ENCODE measurements around the gene ATG9B.

Gene ATG9B

GRCh38 chr7:151017370-151017952, 6.8 kb downstream of the ATG9B start:
- H3K27ac ChIP-seq = no peak overlapping the region
- TF ChIP-seq CTCF (conservative IDR thresholded peaks at IDR 0.05; ENCODE audit: low read depth) = no peak
- POLR2A ChIA-PET (ENCODE audit: low non-redundant PET) = no interaction called here
- DNase-seq (ENCODE audit: low spot score) = no peak
- CTCF ChIA-PET = interaction anchor here (0.5 to 1.4 kb wide), 7 partner anchors 8 to 562 kb away, joined by 3 to 6 read pairs (median 3); no protein-coding TSS in a partner anchor

GRCh38 chr7:151016942-151017341, 7.4 kb downstream of the ATG9B start:
- no peak for TF ChIP-seq CTCF (conservative IDR thresholded peaks at IDR 0.05; ENCODE audit: low read depth)
- CTCF ChIA-PET = interaction anchor here (0.5 to 1.4 kb wide), 3 partner anchors 15 to 562 kb away, joined by 3 to 5 read pairs (median 3); no protein-coding TSS in a partner anchor
- POLR2A ChIA-PET (ENCODE audit: low non-redundant PET) = no interaction called here
- no peak overlapping the region for H3K27ac ChIP-seq
- DNase-seq (ENCODE audit: low spot score) = no peak

- no peak for DNase-seq (ENCODE audit: low spot score)
- ChIA-PET CTCF (interaction anchor here (1.2 kb wide), 1 partner anchor 15 kb away, joined by 5 read pairs; no protein-coding TSS in a partner anchor), POLR2A (ENCODE audit: low non-redundant PET) (no interaction called here)
- no peak for TF ChIP-seq CTCF (conservative IDR thresholded peaks at IDR 0.05; ENCODE audit: low read depth)
- no peak overlapping the region for H3K27ac ChIP-seq
Measured at GRCh38 chr7:151016505-151016904, 7.8 kb downstream of the ATG9B start.

GRCh38 chr7:151015967-151016366, 8.3 kb downstream of the ATG9B start:
- no peak overlapping the region for H3K27ac ChIP-seq
- ChIA-PET POLR2A (ENCODE audit: low non-redundant PET) (no interaction called here), CTCF (interaction anchor here (1.2 kb wide), 1 partner anchor 16 kb away, joined by 5 read pairs; no protein-coding TSS in a partner anchor)

GRCh38 chr7:151014950-151015349, 9.3 kb downstream of the ATG9B start:
- no peak for TF ChIP-seq CTCF (conservative IDR thresholded peaks at IDR 0.05; ENCODE audit: low read depth)
- H3K27ac ChIP-seq = peak overlapping the region; percentile 14
- DNase-seq (ENCODE audit: low spot score) = peak; percentile 61
- ChIA-PET CTCF (no interaction called here), POLR2A (ENCODE audit: low non-redundant PET) (no interaction called here)

More at GRCh38 chr7:151015967-151016366, 8.3 kb downstream of the ATG9B start:
- DNase-seq (ENCODE audit: low spot score) = no peak
- no peak for TF ChIP-seq CTCF (conservative IDR thresholded peaks at IDR 0.05; ENCODE audit: low read depth)

GRCh38 chr7:151013733-151014497, 10.4 kb downstream of the ATG9B start:
- POLR2A ChIA-PET (ENCODE audit: low non-redundant PET) = no interaction called here
- CTCF ChIA-PET = interaction anchor here (0.6 kb wide), 1 partner anchor 54 kb away, joined by 4 read pairs; no protein-coding TSS in a partner anchor
- DNase-seq (ENCODE audit: low spot score) = no peak
- TF ChIP-seq CTCF (conservative IDR thresholded peaks at IDR 0.05; ENCODE audit: low read depth) = peak; percentile 29; the same call in 1 of the 2 replicates
- no peak overlapping the region for H3K27ac ChIP-seq
